HG02610 (cell line): Measurements from ENCODE around the gene ZFYVE1.

Experiments
- ATAC-seq: cut with Tn5 transposase; IDR thresholded peaks from one replicate; pipeline ENCODE4 v1.9.1; 2021; ENCODE audit warnings: mild to moderate bottlenecking, moderate library complexity; ENCODE audit not compliant: unreplicated experiment

ZFYVE1 gene

GRCh38 chr14:72925171-72925759, 101.6 kb downstream of the ZFYVE1 start:
- ATAC-seq, result no peak

GRCh38 chr14:72924337-72924736, 102.6 kb downstream of the ZFYVE1 start:
- ATAC-seq, result no peak

GRCh38 chr14:72921396-72921795, 105.5 kb downstream of the ZFYVE1 start:
- no peak for ATAC-seq

GRCh38 chr14:72920008-72920407, 106.9 kb downstream of the ZFYVE1 start:
- no peak for ATAC-seq
